ENCODE data around the gene SHROOM3.

DNA sequence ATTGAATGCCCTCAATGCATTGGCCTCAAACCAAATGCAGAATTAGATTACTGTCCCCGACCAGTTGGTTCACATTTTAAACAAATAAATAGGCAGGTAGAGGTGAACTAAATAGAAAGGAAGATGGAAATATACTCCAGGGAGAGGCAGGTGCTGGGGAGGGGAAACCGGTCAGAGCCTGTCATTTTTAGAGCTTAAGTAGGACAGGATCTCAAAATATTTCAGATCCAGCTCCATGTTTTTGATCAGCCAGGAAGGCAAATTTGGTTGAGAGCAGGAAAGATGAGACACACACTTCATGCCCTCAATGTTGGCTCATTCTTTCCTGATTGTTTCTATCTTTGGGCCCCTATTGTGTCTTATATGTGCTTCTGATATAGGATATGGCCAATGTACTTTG, 206.7 kb downstream of the SHROOM3 start:
- TF ChIP-seq CTCF (IDR thresholded peaks at IDR 0.05) (no peak), POLR2AphosphoS5 (IDR thresholded peaks at IDR 0.05) (no peak)

All from esophagus muscularis mucosa (tissue), 3 donors.